H1 (cell line): ENCODE data around the gene ZDHHC5. TPM values are rescaled to one million over a fixed set of nuclear protein-coding genes. Genes with fewer than 3 reads are reported as not detected.
A peak's percentile ranks its signal among the peaks of the same experiment; 100 is the strongest.

ENCODE experiments used
- BCL11A ChIP-seq, 2 experiments: IDR thresholded peaks; one replicate each; pipeline ENCODE4 v1.6.1; 2011; ENCODE audit warnings: low read depth in 2 of 2, low read length in 2 of 2, mild to moderate bottlenecking in 2 of 2
- BRCA1 ChIP-seq: IDR thresholded peaks from 2 replicates; pipeline ENCODE4 v1.6.1; 2012; ENCODE audit warnings: low read depth, low read length, improper control_type of control experiment
- KDM5A ChIP-seq: fragments of 200-600 bp; IDR thresholded peaks from 2 replicates; pipeline ENCODE4 v1.7.1; 2012; ENCODE audit warnings: mild to moderate bottlenecking, low read length, inconsistent platforms, mixed read lengths
- MAFK ChIP-seq: IDR thresholded peaks from 2 replicates; pipeline ENCODE4 v1.6.1; 2012; ENCODE audit warnings: low read depth, mild to moderate bottlenecking, improper control_type of control experiment, low read length
- PHF8 ChIP-seq: fragments of 200-600 bp; sonication (generic); conservative IDR thresholded peaks from 2 replicates; pipeline ENCODE4 v1.7.1; 2012; ENCODE audit warnings: low read depth, mild to moderate bottlenecking, inconsistent platforms, low read length, moderate library complexity
- POLR2AphosphoS5 ChIP-seq: IDR thresholded peaks from 2 replicates; pipeline ENCODE4 v1.6.1; 2011; ENCODE audit warnings: low read depth, low read length
- RXRA ChIP-seq: IDR thresholded peaks from 2 replicates; pipeline ENCODE4 v1.6.1; 2011; ENCODE audit warnings: low read depth, mild to moderate bottlenecking, low read length, moderate library complexity; ENCODE audit not compliant: insufficient read depth
- SP2 ChIP-seq: IDR thresholded peaks from 2 replicates; pipeline ENCODE4 v1.6.1; 2012; ENCODE audit warnings: mild to moderate bottlenecking, low read length, inconsistent platforms
- SRF ChIP-seq: IDR thresholded peaks from 2 replicates; pipeline ENCODE4 v1.6.1; 2011; ENCODE audit warnings: mild to moderate bottlenecking, low read depth, low read length, moderate library complexity
- YY1 ChIP-seq: IDR thresholded peaks from 2 replicates; pipeline ENCODE4 v1.6.1; 2011; ENCODE audit warnings: low read depth, mild to moderate bottlenecking, low read length
- polyA plus RNA-seq, 7 experiments: library from polyadenylated mRNA; depleted of rRNA in 3 of 7; stranded (reverse) in 5 of 7; unstranded in 2 of 7; fragments of >200 nt in 5 of 7; fragments of 200-250 nt in 2 of 7; gene quantifications; 1 replicate in 5 of 7; 2 replicates in 1 of 7; 4 replicates in 1 of 7; pipeline versions ENCODE4 v1.2.1 to v1.2.3, GENCODE V29; 2011 to 2013; ENCODE audit warnings: missing spikeins in 2 of 7, mixed read lengths in 2 of 7
- total RNA-seq: library from RNA; stranded (reverse); fragmentation: NEBNext Ultra II Directional; extraction: Animal tissue kit (Norgen Biotek cat#: 25700); gene quantifications from 2 replicates; pipeline ENCODE4 v1.2.1, GENCODE V29; 2021
- TF ChIP-seq, protein P1 (sequence below): fragments of 300-600 bp; sonication (generic); IDR thresholded peaks from 2 replicates; pipeline ENCODE4 v1.7.1; 2012; ENCODE audit warnings: low read length, moderate library complexity, mild to moderate bottlenecking, inconsistent platforms; ENCODE audit not compliant: insufficient replicate concordance

ZDHHC5 gene
- total and polyA plus RNA-seq, 2 of the 8 experiments (the other 6 are each of a cell fraction or from before 2014, with no cell fraction given): 40.0 to 56.3 TPM

DNA sequence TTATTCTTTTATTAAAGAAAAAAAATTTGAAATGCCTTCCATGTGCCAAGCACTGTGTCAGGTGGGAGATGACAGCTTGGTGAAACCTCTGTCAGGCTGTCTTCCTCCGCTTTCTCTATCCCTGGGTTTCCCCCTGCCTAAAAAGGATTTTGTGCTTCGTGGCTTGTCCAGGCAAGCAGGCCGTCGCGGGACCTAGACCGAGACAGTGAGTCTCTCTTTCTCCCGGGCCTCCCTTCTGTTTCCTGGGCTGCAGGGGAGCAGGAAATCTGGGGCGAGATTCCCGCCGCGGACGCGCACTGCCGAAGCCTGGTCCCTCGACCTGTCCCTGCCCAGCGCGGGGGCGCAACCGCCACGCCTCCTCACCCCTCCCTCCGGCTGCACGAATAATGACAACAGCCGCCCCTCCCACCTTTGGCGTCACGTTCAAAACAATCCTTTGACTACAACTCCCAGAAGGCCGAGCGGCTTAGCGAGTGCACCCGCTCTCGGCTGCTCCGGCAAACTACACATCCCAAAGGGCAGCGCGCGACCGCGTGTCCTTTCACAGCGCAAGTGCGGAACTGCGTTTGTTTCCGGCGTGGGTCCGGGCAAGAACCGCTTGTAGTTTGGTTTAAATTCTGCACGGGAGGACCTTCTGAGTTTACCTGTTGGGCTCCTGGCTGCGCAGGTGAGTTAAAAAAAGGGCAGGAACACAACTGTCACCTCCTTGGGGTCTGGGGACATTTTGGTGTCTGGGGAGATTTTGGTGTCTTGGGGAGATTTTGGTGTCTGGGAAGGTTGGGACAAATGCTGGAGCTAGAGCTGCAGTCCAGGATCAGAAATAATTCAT is 10.5 kb upstream of the ZDHHC5 start, which contains the start of gene CLP1 (continued):
- TF ChIP-seq YY1 (no peak), MAFK (no peak), SRF (no peak), POLR2AphosphoS5 (peak; percentile 20; the same call in 1 of the 2 replicates), BCL11A (IDR thresholded peaks at IDR 0.05; ENCODE audit: low read depth in 2 of 2, low read length in 2 of 2) (no peak), KDM5A (no peak), SP2 (0 out of 2 replicates have a peak, but pooled peaks have one; percentile 7), PHF8 (peak; percentile 66), BRCA1 (peak; percentile 87), RXRA (no peak)
- TF ChIP-seq, protein P1, sequence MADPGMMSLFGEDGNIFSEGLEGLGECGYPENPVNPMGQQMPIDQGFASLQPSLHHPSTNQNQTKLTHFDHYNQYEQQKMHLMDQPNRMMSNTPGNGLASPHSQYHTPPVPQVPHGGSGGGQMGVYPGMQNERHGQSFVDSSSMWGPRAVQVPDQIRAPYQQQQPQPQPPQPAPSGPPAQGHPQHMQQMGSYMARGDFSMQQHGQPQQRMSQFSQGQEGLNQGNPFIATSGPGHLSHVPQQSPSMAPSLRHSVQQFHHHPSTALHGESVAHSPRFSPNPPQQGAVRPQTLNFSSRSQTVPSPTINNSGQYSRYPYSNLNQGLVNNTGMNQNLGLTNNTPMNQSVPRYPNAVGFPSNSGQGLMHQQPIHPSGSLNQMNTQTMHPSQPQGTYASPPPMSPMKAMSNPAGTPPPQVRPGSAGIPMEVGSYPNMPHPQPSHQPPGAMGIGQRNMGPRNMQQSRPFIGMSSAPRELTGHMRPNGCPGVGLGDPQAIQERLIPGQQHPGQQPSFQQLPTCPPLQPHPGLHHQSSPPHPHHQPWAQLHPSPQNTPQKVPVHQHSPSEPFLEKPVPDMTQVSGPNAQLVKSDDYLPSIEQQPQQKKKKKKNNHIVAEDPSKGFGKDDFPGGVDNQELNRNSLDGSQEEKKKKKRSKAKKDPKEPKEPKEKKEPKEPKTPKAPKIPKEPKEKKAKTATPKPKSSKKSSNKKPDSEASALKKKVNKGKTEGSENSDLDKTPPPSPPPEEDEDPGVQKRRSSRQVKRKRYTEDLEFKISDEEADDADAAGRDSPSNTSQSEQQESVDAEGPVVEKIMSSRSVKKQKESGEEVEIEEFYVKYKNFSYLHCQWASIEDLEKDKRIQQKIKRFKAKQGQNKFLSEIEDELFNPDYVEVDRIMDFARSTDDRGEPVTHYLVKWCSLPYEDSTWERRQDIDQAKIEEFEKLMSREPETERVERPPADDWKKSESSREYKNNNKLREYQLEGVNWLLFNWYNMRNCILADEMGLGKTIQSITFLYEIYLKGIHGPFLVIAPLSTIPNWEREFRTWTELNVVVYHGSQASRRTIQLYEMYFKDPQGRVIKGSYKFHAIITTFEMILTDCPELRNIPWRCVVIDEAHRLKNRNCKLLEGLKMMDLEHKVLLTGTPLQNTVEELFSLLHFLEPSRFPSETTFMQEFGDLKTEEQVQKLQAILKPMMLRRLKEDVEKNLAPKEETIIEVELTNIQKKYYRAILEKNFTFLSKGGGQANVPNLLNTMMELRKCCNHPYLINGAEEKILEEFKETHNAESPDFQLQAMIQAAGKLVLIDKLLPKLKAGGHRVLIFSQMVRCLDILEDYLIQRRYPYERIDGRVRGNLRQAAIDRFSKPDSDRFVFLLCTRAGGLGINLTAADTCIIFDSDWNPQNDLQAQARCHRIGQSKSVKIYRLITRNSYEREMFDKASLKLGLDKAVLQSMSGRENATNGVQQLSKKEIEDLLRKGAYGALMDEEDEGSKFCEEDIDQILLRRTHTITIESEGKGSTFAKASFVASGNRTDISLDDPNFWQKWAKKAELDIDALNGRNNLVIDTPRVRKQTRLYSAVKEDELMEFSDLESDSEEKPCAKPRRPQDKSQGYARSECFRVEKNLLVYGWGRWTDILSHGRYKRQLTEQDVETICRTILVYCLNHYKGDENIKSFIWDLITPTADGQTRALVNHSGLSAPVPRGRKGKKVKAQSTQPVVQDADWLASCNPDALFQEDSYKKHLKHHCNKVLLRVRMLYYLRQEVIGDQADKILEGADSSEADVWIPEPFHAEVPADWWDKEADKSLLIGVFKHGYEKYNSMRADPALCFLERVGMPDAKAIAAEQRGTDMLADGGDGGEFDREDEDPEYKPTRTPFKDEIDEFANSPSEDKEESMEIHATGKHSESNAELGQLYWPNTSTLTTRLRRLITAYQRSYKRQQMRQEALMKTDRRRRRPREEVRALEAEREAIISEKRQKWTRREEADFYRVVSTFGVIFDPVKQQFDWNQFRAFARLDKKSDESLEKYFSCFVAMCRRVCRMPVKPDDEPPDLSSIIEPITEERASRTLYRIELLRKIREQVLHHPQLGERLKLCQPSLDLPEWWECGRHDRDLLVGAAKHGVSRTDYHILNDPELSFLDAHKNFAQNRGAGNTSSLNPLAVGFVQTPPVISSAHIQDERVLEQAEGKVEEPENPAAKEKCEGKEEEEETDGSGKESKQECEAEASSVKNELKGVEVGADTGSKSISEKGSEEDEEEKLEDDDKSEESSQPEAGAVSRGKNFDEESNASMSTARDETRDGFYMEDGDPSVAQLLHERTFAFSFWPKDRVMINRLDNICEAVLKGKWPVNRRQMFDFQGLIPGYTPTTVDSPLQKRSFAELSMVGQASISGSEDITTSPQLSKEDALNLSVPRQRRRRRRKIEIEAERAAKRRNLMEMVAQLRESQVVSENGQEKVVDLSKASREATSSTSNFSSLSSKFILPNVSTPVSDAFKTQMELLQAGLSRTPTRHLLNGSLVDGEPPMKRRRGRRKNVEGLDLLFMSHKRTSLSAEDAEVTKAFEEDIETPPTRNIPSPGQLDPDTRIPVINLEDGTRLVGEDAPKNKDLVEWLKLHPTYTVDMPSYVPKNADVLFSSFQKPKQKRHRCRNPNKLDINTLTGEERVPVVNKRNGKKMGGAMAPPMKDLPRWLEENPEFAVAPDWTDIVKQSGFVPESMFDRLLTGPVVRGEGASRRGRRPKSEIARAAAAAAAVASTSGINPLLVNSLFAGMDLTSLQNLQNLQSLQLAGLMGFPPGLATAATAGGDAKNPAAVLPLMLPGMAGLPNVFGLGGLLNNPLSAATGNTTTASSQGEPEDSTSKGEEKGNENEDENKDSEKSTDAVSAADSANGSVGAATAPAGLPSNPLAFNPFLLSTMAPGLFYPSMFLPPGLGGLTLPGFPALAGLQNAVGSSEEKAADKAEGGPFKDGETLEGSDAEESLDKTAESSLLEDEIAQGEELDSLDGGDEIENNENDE: no peak
